ENCODE data around the gene PDLIM7. TPM values are rescaled to one million over a fixed set of nuclear protein-coding genes. Genes with fewer than 3 reads are reported as not detected.

PDLIM7 gene
- polyA plus RNA-seq, 1 experiment: 195 TPM

DNA sequence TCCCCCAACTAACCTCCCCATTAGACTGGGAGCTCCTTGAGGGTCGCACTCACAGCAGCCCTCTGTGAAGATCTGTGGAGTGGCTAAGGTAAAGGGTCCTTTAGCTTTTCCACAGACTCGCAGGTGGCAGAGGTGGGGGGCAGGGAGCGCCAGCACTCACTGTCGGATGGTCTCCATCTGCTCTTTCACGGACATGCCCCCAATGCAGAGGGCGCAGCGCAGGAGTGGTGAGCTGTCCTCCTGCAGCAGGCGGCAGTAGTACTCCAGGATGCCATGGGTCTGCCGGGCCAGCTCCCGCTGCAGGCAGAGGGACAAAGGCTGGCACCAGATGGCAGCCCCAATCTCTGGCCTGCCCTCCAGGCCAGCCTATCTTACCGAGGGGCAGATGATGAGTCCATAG is 17.1 kb upstream of the PDLIM7 start:
- H3K9me3 ChIP-seq (ENCODE audit: control insufficient read depth, insufficient read depth, low read length): no peaks in the 10 kb centered on the region
- ChIA-PET POLR2A (no interaction called here), CTCF (interaction anchor here (1.2 to 5.2 kb wide), 2 partner anchors 13 to 124 kb away, joined by 3 to 40 read pairs; no protein-coding TSS in a partner anchor)
- no peak overlapping the region for H3K4me3 ChIP-seq (ENCODE audit: low read depth, low read length)
- DNase-seq (ENCODE audit: low read depth, low spot score): no peak
- H3K27me3 ChIP-seq (ENCODE audit: control insufficient read depth, insufficient read depth, low read length): no peaks in the 10 kb centered on the region
- TF ChIP-seq, protein P1, sequence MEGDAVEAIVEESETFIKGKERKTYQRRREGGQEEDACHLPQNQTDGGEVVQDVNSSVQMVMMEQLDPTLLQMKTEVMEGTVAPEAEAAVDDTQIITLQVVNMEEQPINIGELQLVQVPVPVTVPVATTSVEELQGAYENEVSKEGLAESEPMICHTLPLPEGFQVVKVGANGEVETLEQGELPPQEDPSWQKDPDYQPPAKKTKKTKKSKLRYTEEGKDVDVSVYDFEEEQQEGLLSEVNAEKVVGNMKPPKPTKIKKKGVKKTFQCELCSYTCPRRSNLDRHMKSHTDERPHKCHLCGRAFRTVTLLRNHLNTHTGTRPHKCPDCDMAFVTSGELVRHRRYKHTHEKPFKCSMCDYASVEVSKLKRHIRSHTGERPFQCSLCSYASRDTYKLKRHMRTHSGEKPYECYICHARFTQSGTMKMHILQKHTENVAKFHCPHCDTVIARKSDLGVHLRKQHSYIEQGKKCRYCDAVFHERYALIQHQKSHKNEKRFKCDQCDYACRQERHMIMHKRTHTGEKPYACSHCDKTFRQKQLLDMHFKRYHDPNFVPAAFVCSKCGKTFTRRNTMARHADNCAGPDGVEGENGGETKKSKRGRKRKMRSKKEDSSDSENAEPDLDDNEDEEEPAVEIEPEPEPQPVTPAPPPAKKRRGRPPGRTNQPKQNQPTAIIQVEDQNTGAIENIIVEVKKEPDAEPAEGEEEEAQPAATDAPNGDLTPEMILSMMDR (IDR thresholded peaks at IDR 0.05; ENCODE audit: low read depth, low read length): no peak
- H3K27ac ChIP-seq (ENCODE audit: low read depth, low read length): no peak overlapping the region

DNA sequence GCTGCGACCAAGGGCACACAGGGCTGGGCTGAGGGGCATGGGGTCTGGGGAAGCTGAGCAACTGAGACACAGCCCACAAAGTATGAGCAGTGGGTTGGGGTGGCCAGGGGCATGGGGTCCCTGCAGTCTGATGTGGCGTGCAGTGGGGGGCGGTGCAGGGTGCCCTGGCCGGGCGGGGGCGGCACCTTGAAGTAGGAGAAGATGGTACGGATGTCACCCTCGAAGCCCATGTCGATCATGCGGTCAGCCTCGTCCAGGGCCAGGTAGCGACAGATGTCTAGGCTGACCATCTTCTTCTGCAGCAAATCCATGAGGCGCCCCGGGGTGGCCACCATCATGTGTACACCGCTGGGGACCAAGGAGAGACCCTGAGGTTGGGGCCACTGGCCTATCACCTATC is 16.1 kb upstream of the PDLIM7 start:
- H3K4me3 ChIP-seq (ENCODE audit: low read depth, low read length): no peak overlapping the region
- POLR2A ChIA-PET: no interaction called here
- TF ChIP-seq, protein P1 (IDR thresholded peaks at IDR 0.05; ENCODE audit: low read depth, low read length): no peak
- no peak for DNase-seq (ENCODE audit: low read depth, low spot score)
- CTCF ChIA-PET: interaction anchor here (5.2 kb wide), 1 partner anchor 12 kb away, joined by 40 read pairs; no protein-coding TSS in a partner anchor
- no peaks in the 10 kb centered on the region for H3K9me3 ChIP-seq (ENCODE audit: control insufficient read depth, insufficient read depth, low read length)
- no peak overlapping the region for H3K27ac ChIP-seq (ENCODE audit: low read depth, low read length)
- no peaks in the 10 kb centered on the region for H3K27me3 ChIP-seq (ENCODE audit: control insufficient read depth, insufficient read depth, low read length)

DNA sequence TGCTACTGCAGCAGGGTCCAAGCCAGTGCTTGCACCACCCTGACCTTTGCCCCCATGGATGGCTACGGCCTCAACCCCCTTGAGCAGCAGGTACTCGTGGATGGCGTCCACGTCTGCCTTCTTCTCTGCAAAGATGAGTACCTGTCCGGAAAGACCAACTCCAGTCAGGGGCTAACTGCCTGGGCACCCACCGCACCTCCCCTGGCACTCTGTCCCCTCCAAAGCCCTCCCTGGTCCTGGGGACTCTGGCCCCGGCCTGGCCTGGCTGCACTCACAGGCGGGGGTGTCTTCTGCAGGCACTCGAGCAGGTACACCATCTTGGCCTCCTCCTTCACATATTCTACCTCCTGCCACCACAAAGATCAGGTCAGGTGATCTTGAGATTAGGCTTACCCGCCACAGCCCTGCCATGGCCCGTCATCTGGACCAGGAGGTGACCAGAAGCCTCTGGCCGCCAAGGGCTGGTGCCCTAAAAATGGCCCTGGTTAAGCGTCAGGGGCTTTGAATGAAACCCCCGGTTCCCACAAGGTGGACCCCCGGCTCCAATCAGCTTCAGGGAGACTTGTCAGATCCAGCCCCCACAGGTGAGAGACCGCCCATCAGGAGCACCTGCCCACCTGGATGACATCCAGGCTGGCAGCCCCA is 15.5 kb upstream of the PDLIM7 start:
- ChIA-PET POLR2A (no interaction called here), CTCF (interaction anchor here (5.2 kb wide), 1 partner anchor 11 kb away, joined by 40 read pairs; no protein-coding TSS in a partner anchor)
- DNase-seq (ENCODE audit: low read depth, low spot score): no peak
- H3K9me3 ChIP-seq (ENCODE audit: control insufficient read depth, insufficient read depth, low read length): no peaks in the 10 kb centered on the region
- H3K27me3 ChIP-seq (ENCODE audit: control insufficient read depth, insufficient read depth, low read length): no peaks in the 10 kb centered on the region
- no peak overlapping the region for H3K4me3 ChIP-seq (ENCODE audit: low read depth, low read length)
- TF ChIP-seq, protein P1 (IDR thresholded peaks at IDR 0.05; ENCODE audit: low read depth, low read length): no peak
- H3K27ac ChIP-seq (ENCODE audit: low read depth, low read length): no peak overlapping the region

DNA sequence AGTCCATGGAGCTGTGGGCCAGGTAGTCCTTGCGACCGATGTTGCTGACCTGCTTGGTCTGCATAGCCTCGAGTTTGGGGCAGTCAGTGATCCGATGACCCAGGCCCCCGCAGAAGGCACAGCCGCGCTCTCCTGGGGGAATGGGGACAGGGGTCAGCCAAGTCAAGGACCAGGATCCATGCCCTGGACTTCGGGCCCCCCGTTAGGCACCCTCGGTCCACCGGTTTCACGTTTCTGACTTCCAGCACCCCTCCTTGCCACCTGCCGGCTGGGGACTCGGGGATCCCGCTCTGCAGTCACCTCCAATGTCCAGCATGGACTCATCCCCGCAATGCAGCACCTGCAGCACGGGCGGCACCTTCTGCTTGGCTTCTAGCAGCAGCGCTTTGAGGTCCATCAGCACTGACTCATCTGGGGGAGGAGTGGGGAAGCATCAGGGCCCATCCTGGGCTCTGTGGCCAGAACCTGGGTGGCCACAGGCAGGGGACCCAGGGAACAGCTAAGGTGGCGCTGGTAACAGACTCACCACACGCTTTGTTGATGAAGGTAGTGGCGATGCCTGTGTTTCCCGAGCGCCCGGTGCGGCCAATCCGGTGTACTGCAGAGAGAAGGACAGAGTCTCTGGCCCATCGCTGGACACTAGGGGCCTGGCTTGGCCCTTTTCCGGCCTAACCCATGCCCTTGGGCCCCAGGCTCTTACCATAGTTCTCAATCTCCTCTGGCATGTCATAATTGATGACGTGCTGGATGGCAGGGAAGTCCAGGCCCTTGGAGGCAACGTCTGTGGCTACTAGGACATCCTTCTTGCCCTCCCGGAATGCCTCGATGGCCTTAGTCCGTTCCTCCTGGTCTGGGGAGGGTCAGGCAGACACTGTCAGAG is 14.6 kb upstream of the PDLIM7 start:
- Histone ChIP-seq H3K27me3 (ENCODE audit: control insufficient read depth, insufficient read depth, low read length) (no peaks in the 10 kb centered on the region), H3K9me3 (ENCODE audit: control insufficient read depth, insufficient read depth, low read length) (no peaks in the 10 kb centered on the region), H3K27ac (ENCODE audit: low read depth, low read length) (no peak overlapping the region), H3K4me3 (ENCODE audit: low read depth, low read length) (no peak overlapping the region)
- CTCF ChIA-PET: interaction anchor here (2.1 kb wide), 1 partner anchor 11 kb away, joined by 6 read pairs; no protein-coding TSS in a partner anchor
- TF ChIP-seq, protein P1 (IDR thresholded peaks at IDR 0.05; ENCODE audit: low read depth, low read length): no peak
- POLR2A ChIA-PET: no interaction called here
- no peak for DNase-seq (ENCODE audit: low read depth, low spot score)

DNA sequence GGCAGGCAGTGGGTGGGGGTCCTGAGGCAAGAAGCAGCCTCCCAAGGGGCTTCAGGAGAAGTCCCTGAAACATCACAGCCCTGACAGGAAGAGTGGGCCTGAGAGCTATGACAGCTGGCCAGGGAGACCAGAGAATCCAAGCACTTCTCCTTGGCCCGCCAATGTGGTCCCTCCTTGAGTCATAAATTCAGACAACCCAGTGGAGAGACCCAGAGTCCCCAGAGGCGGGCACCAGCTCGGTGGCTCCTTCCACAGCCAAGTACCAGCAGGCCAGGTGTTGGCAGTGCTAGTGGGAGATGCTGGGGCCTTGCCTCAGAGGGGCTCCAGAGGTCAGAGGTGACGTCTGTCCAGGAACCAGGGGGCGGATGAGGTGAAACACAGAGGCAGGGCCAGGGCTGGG is 13.8 kb upstream of the PDLIM7 start:
- DNase-seq (ENCODE audit: low read depth, low spot score): no peak
- Histone ChIP-seq H3K9me3 (ENCODE audit: control insufficient read depth, insufficient read depth, low read length) (no peaks in the 10 kb centered on the region), H3K27ac (ENCODE audit: low read depth, low read length) (no peak overlapping the region), H3K27me3 (ENCODE audit: control insufficient read depth, insufficient read depth, low read length) (no peaks in the 10 kb centered on the region), H3K4me3 (ENCODE audit: low read depth, low read length) (no peak overlapping the region)
- TF ChIP-seq, protein P1 (IDR thresholded peaks at IDR 0.05; ENCODE audit: low read depth, low read length): no peak
- ChIA-PET CTCF (interaction anchor here (2.1 kb wide), 1 partner anchor 10 kb away, joined by 6 read pairs; no protein-coding TSS in a partner anchor), POLR2A (no interaction called here)

Data from AG04450 (cell line).